Thyroid gland (tissue), 4 donors: ENCODE data around the gene SYNDIG1L.

Experiments used
- POLR2A ChIP-seq, 2 donors: fragments of 450-650 bp; IDR thresholded peaks; one replicate each; pipeline ENCODE4 v1.6.1; 2017; ENCODE audit warnings: antibody characterized with exemption in 2 of 2, mild to moderate bottlenecking in 2 of 2, moderate library complexity in 1 of 2
- TF ChIP-seq, protein P1 (sequence below), 6 experiments: fragments of 200-600 bp in 3 of 6; fragments of 450-650 bp in 3 of 6; sonication (generic) in 3 of 6; IDR thresholded peaks; one replicate each; pipeline ENCODE4 v1.5.1; 2016 to 2019; ENCODE audit warnings: antibody characterized with exemption in 6 of 6, mild to moderate bottlenecking in 2 of 6, inconsistent platforms in 1 of 6, moderate library complexity in 1 of 6

- TF ChIP-seq, protein P1, sequence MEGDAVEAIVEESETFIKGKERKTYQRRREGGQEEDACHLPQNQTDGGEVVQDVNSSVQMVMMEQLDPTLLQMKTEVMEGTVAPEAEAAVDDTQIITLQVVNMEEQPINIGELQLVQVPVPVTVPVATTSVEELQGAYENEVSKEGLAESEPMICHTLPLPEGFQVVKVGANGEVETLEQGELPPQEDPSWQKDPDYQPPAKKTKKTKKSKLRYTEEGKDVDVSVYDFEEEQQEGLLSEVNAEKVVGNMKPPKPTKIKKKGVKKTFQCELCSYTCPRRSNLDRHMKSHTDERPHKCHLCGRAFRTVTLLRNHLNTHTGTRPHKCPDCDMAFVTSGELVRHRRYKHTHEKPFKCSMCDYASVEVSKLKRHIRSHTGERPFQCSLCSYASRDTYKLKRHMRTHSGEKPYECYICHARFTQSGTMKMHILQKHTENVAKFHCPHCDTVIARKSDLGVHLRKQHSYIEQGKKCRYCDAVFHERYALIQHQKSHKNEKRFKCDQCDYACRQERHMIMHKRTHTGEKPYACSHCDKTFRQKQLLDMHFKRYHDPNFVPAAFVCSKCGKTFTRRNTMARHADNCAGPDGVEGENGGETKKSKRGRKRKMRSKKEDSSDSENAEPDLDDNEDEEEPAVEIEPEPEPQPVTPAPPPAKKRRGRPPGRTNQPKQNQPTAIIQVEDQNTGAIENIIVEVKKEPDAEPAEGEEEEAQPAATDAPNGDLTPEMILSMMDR (IDR thresholded peaks at IDR 0.05): no peak
- TF ChIP-seq POLR2A (IDR thresholded peaks at IDR 0.05): no peak
Measured at GRCh38 chr14:74462993-74463392, 37.0 kb upstream of the SYNDIG1L start.
